Stimulated activated CD8-positive, alpha-beta memory T cell treated with anti-CD3 and anti-CD28 coated beads, Interleukin-2, amount 100 ng/mL, for 48 hours (primary cell): ENCODE results near the gene DISP1.

Experiments used
- DNase-seq, 2 donors: peaks; one replicate each; pipeline ENCODE4 v3.0.0-alpha.2; 2020; ENCODE audit warnings: low read depth in 2 of 2

Gene DISP1, protein sequence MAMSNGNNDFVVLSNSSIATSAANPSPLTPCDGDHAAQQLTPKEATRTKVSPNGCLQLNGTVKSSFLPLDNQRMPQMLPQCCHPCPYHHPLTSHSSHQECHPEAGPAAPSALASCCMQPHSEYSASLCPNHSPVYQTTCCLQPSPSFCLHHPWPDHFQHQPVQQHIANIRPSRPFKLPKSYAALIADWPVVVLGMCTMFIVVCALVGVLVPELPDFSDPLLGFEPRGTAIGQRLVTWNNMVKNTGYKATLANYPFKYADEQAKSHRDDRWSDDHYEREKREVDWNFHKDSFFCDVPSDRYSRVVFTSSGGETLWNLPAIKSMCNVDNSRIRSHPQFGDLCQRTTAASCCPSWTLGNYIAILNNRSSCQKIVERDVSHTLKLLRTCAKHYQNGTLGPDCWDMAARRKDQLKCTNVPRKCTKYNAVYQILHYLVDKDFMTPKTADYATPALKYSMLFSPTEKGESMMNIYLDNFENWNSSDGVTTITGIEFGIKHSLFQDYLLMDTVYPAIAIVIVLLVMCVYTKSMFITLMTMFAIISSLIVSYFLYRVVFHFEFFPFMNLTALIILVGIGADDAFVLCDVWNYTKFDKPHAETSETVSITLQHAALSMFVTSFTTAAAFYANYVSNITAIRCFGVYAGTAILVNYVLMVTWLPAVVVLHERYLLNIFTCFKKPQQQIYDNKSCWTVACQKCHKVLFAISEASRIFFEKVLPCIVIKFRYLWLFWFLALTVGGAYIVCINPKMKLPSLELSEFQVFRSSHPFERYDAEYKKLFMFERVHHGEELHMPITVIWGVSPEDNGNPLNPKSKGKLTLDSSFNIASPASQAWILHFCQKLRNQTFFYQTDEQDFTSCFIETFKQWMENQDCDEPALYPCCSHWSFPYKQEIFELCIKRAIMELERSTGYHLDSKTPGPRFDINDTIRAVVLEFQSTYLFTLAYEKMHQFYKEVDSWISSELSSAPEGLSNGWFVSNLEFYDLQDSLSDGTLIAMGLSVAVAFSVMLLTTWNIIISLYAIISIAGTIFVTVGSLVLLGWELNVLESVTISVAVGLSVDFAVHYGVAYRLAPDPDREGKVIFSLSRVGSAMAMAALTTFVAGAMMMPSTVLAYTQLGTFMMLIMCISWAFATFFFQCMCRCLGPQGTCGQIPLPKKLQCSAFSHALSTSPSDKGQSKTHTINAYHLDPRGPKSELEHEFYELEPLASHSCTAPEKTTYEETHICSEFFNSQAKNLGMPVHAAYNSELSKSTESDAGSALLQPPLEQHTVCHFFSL (N-terminal part only)

DNA sequence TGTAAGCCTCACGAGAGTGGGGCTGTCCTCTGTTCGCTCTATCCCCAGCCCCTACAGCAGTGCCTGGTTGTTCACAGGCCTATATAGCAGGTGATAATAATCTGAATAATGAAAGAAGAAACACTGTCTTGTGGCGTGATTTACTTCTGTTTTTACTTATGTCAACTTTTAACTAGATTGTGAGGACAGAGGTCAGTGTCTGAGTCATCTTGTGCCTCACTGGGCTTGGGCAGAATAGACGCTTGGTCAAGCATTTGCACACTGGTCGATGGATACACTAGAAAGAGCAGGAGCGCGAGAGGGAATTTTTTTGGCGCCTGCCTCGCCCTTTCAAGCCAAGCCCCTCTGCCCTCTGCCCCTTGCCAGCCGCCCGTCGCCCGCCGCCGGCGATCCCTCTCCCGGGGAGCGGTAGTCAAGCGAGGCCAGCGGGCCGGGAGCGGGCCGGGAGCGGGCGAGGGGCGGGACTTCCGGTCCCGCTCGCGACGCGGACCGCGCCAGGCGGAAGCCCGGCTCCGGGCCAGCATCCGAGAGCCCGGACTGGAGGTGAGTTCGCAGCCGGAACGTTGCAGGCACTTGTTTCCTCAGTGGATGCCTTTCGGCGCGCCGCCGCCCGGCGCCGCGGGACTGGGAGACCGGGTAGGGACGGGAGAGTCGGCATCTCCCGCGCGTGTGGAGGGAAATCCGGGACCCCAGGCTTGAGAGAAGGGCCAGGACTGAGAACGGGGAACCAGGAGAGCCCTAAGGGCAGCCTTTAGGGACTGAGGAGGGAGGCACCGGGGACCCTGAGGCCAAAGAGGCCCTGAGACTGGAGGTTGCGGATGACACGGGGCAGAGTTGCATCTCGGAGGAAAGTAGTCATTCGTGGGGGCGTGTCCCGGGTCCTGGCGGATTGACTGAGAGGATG is at the start of gene DISP1:
TSS of gene DISP1 (plus strand) at position 504 of the 904 bp plus-strand sequence. CDS start 127,785 bp downstream, outside the sequence.
- DNase-seq, result peak; percentile 62 to 67

DNA sequence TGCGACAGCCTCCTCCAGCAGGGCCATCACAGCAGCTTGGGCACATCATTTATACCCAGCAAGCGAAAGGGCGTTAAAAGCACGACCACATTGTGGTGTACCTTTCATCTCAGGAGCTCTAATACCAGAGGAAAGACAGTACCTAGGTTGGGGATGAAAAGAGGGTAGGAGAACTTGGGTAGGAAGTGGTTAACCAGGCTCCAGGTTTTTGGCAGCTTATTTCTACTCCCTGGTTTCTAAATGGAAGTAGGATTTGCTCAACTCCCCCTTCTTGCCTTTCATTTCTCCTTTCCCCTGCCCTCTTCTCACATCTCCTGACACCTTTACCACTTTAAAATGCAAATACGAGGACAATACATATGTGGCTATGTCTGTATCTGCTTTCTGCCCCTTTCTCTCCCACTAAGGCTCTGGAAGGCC is 47.7 kb upstream of the DISP1 start:
- DNase-seq, result no peak

GRCh38 chr1:222768592-222768991 is 46.2 kb upstream of the DISP1 start:
- no peak for DNase-seq

DNA sequence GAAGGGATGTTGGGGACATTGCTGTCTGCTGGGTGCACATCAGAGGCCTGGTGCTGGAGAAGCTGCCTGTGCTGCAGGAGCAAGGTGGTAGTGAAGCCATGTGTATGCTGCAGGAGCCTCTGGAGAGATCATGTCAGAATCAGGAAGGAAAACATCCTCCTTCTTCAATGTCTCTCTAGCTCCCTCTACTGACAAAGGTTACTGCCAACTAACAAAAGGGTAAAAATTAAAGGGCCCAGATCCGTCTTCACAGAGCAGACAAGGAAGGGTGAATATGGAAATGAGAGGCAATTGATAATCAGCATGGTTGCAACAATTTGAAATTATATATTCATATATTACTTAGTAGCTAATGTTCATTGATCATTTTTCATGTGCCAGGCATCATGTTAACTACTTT is 45.7 kb upstream of the DISP1 start:
- no peak for DNase-seq

GRCh38 chr1:222769971-222770620 is 44.7 kb upstream of the DISP1 start:
- no peak for DNase-seq

DNA sequence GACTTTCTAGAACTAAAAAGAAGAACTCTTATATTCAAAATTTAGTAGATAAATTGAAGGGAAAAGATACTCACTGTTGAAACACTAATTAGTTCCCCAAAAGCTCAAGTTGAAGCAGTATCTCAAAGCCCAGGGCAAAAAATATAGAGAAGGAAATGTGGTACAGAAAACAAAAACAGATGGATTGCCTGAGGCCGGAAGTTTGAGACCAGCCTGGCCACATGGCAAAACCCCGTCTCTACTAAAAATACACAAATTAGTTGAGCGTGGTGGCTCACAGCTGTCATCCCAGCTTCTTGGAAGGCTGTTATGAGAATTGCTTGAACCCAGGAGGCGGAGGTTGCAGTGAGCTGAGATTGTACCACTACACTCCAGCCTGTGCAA is 41.9 kb upstream of the DISP1 start:
- DNase-seq, result no peak

- no peak for DNase-seq
Measured at GRCh38 chr1:222777463-222777862, 37.4 kb upstream of the DISP1 start.

DNA sequence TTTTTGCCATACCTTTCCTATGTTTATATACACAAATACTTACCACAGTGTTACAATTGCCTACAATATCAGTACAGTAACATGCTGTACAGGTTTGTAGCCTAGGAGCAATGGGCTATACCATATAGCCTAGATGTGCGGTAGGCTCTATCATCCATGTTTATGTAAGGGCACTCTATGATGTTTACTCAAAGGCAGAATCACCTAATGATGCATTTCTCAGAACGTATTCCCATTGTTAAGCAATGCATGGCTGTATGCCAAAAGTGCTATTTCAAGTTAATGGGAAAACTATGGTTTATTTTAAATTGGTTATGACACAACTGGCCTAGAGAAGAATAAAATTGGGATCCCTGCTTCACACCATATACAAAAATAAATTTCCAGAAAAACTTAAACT is 36.9 kb upstream of the DISP1 start:
- no peak for DNase-seq

DNA sequence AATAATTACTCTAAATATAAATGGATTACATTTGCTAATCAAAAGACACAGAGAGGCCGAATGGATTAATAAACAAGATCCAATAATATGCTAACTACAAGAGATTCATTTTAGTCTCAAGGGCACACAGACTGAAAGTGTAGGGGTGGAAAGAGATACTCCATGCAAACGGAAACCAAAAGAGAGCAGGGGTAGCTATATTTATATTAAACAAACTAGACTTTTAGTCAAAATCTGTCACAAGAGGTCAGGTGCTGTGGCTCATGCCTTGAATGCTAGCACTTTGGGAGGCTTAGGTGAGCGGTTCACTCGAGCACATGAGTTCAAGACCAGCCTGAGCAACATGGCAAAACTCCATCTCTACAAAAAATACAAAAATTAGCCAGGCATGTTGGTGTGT is 33.6 kb upstream of the DISP1 start:
- DNase-seq, result no peak

DNA sequence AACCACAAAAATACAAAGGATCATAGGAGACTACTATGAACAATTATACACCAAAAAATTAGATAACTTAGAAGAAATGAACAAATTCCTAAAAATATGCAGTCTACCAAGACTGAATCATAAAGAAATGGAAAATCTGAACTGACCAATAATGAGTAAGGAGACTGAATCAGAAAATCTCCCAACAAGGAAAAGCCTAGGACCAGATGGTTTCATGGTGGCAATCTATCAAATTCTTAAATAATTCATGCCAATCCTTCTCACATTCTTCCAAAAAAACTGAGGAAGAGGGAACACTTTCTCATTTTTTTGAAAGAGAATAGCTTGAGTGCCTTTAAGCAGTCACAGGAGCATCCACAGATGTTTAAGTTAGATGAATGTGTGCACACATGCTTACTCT is 31.8 kb upstream of the DISP1 start:
- DNase-seq, result no peak

DNA sequence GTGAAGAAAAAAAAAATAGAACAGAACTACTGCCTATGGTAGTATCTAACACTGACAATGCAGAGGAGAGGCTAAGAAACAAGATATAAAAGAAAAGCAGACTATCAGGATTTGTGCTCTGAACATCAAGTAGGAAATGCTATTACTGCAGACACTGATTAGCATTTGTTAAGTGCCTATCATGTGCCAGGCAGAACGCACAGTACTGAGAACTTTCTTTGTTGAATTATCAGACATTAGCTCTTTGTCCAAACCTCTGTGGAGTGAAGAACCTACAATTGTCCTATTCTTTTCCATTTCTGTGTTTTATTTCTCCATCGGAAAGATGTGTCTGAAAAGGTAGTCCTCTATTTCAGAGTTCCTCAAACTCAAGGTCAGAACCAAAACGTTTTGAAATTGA is 30.5 kb upstream of the DISP1 start:
- no peak for DNase-seq

GRCh38 chr1:222784916-222785315 is 29.9 kb upstream of the DISP1 start:
- no peak for DNase-seq

DNA sequence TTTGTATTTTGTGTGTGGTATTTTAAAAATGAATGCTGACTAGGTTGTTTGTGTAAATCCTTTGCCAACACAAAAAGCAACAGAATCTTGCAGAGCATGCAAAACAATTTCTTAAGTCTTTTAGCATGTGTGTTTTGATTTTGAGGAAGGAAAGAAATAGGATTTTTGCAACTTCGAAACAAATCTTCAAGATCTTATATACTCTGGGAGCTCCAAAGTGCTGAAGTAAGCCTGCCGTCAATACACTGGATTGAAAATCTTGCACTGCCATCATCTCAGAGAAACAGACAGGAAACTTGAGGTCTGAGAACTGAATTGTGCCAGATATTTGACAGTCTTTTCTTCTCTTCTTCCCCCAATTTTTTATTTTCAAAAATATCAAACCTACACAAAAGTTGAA is 29.3 kb upstream of the DISP1 start:
- DNase-seq, result no peak

- no peak for DNase-seq
Measured at GRCh38 chr1:222786121-222786520, 28.7 kb upstream of the DISP1 start.

DNA sequence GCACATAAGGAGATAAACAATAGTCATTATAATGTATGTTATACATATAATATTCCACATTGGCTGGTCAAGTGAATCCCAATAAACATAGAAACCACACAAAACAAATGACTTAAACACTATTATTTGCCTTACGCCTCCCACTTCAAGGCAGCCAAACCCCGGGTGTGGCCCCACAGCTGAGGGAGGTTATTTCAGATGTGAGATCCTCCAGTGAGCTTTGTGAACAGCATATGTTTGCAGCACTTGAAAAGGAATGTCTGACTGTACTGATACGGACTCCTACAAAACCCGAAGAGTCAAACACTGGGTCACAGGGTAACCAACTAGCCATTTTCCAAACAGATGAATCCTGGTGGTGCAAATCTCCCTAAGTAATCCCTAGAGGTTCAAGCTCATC is 27.1 kb upstream of the DISP1 start:
- no peak for DNase-seq

- no peak for DNase-seq
Measured at GRCh38 chr1:222788402-222789156, 26.3 kb upstream of the DISP1 start.

- DNase-seq, result no peak
Measured at GRCh38 chr1:222790115-222790514, 24.7 kb upstream of the DISP1 start.

DNA sequence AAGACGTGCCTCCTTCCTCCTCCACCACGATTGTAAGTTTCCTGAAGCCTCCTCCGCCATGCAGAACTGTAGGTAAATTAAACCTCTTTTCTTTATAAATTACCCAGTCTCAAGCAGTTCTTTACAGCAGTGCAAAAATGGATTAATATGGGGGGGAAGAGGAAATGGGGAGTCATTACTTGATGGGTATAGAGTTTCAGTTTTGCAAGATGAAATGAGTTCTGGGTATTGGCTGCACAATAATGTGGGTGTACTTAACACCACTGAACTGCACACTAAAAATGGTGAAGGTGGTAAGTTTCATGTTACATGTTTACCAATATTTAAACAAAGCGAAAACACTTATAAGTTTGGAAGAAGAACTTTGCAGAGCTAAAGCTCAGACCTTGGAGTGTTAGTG is 24.3 kb upstream of the DISP1 start:
- DNase-seq, result no peak

DNA sequence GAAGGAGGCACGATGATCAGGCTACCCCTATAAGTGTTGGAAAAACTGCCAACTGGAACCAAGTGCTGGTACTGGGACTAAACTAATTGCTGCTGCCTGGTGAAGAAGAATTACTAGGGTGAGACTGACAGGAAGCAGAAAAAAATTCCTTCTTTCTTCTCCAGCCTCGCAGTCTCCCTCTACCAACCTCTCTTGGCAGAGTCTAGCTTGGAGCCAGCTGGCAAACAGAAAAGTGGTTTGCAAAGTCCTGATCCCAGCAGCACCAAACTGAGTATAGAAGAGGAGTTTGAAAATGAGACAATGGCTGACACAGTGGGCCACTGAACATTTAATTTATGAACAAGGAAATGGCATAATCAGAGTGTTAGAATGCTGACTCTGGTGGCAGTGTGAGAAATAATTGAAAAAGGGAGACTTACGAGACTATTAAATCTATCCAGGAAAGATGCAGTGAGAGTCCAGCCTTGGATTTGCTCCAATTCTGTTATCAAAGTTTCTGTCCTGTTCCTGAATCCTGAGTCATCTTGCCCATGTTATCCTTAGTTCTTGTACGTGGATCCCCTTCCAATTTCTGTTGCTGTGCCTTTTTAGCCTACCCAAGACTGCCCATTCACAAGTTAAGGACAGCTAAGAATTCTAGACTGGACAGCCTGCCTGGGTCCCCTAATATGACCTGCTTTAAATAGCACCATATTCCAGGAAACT is 23.7 kb upstream of the DISP1 start:
- DNase-seq, result no peak
